Stimulated activated CD8-positive, alpha-beta memory T cell treated with anti-CD3 and anti-CD28 coated beads, Interleukin-12 subunit alpha, Interleukin-12 subunit beta, amount 100 ng/mL, for 1 hour (primary cell): ENCODE measurements around the gene SMPX.

Experiments used
- DNase-seq: peaks from one replicate; pipeline ENCODE4 v3.0.0-alpha.2; 2020; ENCODE audit warnings: low read depth

The SMPX gene

DNA sequence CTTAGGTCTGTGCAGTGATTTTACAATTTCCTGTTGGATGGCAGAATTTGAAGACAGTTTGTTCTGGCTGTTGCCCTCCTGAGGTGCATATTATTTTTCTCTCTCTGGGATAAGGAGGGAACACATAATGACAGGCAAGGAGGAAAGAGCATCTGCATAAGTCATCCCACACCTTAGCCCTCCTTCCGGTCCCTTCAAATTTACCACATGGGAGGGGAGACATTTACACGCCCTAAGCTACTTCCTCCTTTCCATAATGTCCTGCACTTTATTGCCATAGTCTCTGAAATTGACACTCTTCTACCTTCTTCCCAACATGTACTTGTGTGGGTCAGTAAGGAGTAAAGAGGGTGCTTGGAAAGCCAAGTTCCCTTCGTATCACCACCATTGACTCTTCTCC lies 13.9 kb downstream of the SMPX start:
- no peak for DNase-seq

DNA sequence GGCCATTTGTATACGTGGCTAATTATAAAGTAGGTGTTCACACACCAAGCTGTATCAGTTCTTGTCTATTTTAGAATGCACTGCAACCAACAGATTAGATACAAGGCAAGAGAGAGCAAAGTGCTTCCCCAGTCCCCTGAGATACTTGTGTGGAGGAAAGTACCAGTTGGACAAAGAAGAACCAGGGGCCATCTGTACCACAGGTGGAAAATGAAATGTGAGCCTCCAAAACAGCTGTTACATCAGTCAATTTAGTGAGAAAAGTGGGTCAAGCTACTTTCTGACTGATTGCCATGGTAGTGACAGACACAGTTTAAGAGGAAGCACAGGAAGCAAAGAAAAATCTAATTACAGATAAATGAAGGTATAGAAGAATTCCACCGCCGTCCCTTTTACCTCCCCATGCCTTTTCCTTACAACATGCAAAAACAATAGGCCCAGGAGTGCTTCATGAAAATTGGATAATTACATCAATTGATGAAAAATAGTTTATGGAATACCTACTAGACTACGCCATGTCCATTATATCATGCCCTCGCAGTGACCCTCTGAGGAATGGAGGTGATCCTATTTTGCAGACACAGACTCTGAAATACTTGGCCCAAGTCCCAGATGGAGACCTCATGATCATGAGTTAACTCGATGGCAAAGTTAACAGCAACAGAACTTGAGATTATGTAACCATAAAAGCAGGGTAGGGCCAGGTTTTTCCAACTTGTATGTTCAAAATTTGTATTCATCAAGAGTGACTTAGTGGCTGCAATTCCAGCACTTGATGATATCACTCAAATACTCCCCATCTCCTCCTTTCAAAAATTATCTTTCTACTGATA lies 15.8 kb downstream of the SMPX start:
- no peak for DNase-seq

DNA sequence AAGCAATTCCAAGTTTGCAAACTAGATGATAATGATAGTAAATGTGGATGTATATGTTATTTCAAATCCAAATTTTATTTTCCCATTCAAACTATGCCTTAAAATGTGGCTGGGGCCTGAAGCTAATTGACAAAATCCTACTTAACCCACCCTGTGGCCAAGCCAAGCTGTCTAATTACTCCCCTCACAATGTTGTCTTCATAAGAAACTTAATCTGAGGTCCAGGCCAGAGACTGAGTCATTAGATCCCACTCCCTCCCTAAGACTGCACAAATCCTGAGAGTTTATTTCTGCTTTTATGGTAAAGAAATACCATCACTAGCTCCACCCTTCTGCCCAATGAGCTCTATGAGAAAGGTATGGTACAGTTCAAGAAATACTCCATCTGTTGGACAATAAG lies 16.6 kb downstream of the SMPX start:
- no peak for DNase-seq

DNA sequence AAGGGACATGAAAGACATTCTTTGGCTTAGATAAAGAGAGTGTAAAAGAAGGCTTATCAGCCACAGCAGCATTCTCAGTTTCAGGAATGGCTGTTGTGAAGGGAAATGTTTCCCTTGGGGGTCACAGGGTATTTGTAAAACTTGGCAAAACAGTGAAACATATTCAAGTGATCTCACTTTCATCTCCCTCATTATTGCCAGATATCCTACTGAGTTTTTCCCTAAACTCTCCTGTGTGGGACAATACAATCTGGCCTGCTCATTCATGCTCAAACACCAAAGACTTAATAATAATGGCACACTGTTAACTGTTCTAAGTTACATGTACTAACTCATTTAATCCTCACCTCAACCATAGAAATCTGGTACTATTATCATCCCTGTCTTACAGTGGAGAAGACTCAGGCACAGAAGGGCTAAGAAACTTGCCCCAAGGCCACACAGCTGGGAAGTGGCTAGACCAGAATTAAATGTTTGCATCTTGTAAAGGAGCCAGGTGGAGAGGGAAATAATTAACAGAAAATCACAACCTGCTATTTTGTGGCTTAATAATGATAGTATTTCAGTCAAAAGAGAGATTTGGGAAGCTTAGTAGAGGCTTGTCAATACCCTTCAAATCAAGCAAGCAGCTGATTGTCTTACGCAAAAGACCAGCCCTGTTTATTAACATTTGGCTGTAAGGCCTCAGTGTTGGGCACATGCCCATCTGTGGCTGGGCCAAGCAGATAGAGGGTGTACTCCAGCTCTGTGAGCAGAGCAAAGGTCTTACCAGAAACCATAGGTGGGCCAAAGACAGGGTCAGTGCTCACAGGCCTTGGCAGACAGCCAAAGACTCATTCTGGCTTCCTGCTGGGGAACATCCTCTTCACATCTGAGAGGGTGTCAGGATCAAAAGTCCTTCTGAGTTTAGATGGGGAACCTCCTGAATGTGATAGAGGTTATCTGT lies 17.3 kb downstream of the SMPX start:
- no peak for DNase-seq

DNA sequence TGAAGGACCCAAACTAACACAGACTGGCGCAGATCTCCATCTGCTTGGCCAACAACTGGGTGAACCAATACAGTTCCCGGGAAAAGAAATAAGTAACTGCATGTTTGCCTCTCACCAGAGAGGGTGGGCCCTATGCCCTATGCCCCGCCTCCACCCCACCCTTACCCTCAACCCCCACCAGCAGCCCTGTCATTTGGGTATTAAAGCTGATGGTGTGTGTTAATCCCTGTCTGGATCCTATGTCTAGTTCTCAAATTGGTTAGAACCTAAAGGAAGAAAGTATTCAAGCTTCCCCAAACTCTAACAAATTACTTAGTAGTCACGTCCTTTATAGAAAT lies 19.0 kb downstream of the SMPX start:
- DNase-seq = no peak

DNA sequence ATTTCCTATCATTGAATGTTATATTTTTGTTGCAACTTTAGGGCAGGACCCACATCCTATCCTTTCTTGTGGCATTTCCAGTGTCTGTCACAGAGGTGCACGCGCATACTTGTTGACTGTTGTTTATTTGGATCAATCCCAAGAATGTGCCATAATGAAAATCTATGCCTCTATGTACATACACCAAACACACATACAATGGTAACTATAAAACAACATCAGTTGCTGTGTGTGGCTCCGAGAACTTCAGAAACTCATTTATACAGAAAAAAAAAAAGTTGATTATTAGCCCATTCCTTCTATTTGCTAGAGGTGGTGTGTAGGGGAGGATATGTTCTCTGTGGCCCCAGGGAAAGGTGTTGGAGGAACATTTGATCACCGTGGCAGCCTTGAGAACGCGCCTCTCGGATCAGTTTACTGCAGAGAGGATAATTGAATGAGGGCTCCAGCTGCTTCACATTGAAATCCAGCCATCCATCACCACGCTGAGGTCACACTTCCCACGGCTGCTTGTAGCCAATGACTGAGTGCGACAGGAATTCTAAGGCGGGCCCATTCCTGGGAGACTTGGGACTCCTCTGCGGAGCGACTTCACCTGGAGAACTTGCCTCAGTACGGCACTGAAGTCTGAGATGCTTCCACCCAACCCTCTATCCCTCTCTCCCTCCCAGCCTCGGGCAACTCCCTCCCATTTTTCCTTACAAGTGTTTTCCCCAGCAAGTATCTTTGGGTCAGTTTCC lies 19.5 kb downstream of the SMPX start:
- DNase-seq = no peak

DNA sequence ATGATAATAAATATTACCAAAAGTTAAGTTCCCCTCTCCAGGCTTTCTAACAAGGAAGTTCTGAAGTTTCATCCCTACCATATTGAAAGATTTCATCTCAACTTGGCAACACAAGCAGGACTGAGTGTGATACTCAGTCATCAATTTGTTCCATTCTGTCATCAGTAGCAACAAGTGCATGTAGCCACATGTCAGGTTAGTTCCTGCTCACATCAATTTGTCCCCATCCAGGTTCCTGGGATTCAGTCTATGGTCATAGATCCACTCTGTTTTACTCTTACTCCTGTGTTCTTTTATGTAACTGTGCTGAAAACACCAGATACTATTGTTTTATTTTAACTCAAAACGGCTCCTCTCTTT lies 22.2 kb downstream of the SMPX start:
- no peak for DNase-seq

DNA sequence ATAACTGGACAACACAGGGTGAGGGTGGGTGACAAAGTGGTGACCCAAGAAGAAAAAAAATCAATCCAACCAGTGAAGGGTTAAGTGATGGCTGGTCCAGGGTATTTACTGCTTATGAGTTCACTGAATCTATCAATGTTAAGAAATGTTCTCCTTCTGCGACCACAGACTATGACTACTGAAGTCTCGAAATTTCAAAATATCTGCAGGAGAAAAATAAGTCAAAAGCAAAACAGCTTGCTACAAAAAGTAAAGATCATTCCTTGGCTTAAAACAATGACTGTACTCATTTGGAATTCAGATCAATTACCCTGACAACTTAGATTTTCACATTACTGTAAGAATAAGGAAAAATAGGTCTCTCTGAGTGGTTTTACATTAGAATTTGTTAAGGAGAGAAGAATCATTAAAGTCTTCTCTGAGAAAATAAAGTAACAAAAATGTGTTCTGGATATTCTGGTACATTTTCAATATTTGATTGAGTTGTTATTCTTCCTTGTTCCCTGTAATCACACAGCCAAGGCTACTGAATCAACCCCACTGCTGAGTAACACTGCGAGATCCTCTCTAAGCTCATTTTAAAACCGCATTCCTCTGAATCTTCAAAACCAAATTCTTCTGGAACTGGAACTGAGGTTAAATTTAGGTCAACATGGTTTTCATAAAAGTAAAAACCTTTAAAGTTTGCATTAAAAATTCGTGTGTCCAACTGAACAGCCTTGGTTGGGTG lies 22.7 kb downstream of the SMPX start:
- no peak for DNase-seq

DNA sequence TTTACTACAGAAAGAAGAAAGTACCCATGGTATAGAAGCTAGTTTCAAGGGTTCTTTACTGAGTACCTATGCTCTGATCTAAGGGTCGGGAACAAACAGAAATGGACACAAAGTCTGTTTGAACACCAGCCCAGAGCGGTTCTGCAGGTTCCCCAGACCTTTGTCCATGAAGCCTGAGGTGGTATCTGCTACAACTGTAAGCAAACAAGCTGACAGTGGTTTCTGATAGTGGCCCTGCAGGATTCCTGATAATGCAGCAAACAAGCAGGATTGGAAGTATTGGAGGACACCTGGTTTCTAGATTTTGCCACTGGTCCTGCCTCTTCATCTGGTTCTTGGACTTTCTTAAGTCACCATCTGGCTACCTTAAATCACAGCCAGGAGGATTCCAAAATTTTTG lies 23.7 kb downstream of the SMPX start:
- no peak for DNase-seq

DNA sequence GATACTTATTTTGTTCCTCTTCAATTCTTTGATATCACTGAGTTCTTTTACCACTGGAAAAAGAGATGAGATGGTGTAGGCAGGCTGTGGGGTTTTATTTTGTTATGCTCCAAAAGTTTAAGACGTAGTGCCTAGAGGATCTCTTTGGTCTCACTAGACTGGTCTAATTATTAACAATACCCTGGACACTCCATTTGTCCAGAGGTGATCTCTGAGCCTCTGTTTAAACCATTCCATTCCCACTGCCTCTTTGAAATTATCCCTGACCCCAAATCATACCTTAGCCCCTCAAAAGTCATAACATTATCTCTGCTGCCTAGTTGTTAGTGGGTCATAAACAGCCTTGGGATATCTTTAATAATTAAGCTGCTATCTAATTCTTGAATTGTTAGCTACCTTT lies 24.2 kb downstream of the SMPX start:
- DNase-seq = no peak

DNA sequence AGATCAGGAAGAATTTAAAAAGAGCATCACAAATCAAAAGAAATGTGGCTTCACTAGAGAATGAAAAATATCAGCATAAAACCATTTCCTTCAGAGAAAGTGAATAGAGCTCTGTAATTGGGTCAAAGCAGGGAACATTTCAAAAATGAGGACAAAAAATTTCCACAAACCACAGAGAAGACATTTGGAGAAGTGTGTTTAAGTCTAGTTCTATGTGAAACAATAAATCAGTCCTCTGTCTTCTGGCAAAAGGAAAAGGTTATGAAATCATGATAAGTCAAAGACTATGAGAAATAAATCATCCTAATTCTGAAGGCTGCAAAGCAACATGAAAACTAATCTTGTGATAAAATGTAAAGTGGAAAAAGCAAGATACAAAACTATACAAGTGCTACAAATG lies 27.9 kb downstream of the SMPX start:
- no peak for DNase-seq

DNA sequence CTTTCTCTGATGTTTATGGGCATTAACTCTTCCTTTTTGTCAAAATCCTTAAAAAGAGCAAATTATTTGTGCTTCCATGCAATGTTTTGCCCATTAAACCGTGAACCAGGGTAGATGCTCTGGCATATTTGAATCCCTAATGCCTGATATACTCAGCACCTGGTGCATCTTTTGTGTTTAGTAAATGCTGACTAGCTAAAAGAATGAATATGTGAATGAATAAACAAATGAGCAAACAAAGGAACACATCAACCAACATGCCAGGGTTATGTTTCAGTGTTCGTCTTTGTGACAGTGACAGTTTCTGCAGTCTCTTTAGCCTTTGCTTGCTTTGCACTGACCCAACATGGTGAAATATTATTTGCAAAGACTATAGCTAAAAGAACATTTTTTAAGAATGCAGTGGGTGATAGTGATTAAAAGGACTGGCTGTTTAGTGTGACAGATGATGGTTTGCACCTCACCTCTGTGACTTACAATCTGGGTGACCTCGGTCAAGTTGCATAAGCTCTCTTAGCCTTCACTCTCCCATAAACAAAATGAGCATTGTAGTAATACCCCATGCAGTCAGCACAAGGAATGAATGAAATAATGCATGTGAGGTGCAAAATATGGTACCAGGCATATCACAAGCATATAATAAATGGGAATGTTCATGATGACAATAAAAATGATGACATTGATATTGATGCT lies 29.5 kb downstream of the SMPX start:
- no peak for DNase-seq

DNA sequence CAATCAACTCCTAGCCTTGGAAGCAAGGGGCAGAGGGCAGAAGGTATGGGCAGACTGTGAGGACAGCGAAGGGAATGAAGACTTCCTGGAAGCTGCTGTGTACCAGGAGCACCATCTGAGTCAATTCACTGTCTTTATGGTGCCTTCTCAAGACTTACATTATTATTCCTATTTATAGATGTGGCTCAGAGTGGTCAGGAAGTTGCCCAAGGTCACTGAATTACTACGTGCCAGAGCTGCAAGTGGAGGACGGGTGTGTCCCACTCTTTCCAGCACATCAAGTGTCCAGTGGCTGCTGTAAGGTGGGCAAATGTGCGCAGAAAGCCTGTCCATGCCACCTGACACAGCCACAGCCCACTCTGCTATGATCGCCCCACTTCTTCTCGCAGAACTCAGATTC lies 32.0 kb downstream of the SMPX start:
- DNase-seq = no peak

DNA sequence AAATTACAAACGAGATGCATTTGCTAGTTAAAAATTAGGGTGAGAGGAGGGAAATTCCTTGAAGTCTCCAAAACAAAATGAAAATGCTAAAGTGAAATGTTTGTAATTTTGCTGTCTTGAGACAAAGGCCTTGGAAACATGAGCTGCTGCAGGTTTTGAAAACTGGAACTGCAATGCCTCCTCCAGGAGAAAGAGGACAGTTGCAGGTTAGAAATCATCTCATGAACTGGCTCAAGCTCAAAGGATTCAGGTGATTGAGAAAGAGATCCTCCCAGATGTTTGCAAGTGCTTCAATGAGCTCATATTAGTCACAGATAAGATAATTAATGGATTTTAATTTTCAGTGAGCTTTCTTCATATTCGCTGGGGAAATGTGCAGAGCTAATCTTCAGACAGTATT lies 32.4 kb downstream of the SMPX start:
- no peak for DNase-seq

DNA sequence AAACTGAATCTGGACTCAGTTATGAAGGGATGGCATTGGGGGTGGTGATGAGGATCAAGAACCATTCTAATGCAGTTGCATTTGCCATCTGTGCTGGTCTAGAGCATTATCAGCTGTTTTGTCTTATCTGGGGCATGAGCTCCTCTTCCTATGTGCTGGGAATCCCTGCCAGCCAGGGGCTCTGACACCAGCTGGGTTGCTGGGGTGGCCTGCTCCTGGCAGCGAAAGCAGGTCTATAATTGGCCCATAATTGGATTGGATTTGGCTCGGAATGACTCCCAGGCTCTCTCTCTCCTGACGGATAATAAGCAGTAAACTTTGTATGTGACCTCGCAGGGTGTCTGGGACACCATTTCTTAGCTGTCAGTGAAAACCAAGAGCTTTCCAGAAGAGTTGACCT lies 34.1 kb downstream of the SMPX start:
- no peak for DNase-seq

DNA sequence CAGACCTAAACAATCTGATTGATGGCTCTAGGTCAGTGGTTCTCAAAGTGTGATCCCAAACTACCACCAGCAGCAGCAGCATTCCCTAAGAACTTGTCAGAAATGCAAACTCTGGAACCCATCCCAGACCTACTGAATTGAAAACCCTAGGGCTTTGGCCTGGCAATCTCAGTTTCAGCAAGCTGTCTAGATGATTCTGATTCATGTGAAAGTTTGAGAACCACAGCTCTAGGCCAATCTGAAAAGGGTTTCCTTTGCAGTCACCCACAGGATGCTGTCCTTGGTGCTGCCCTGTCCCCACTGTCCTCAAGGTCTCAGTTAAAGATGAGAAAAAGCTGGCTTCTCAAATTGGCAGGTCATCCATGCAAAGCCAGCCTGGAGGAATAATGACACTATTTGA lies 34.8 kb downstream of the SMPX start:
- DNase-seq = no peak

DNA sequence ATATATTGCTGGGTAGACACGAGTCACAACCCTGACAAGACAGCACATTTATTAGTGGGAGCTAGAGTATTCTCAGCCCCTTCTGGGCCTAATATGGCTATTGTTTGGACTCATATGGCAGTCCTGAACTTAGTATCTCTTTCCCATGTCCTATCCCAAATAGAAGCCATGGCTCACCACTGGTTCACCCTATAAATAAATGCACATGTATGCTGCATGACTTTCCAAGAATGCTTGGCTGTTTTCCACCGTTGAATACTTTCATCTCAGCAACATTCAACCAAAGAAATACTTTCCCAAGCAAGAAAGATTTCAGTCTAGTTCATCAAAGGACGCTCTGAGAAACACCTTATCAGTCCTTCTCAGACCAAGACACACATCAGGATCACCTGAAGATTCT lies 36.7 kb downstream of the SMPX start:
- DNase-seq = no peak

DNA sequence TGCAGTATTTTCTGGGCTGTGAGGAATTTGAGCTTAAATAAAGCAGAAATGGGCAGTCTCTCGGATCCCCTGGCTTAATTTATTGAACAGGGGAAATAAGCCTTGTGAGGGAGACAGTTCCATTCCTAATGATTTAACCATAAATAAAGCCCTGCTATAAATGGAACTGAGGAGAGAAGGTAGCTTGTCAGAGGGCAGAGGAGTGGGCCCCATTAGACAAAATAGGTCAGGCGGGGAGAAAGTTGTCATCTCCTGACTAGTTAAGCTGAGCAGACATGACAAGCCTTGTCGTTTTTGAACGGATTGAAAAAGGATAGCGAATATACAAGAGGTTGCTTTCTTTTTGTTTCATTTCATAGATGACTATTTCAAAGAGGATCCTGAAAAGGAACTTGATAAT lies 39.3 kb downstream of the SMPX start:
- no peak for DNase-seq

DNA sequence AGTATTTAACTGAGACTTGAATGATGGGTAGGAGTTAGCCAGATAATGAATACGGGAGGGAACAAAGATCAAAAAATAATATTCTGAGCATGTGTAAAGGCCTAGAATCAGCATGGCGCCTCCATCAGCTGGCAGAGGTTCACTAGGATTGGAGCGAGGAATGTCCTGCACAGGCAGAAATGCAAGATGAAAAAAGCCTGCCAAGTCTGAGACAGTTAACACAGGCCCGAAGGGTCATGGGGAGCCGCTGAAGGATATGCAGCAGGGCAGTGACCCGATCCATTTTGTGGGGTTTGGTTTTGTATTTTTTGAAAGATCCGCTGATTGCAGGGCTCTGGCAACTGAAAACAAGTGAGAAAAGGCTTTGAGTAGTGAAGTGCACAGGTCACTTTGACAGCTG lies 40.1 kb downstream of the SMPX start:
- DNase-seq = no peak

DNA sequence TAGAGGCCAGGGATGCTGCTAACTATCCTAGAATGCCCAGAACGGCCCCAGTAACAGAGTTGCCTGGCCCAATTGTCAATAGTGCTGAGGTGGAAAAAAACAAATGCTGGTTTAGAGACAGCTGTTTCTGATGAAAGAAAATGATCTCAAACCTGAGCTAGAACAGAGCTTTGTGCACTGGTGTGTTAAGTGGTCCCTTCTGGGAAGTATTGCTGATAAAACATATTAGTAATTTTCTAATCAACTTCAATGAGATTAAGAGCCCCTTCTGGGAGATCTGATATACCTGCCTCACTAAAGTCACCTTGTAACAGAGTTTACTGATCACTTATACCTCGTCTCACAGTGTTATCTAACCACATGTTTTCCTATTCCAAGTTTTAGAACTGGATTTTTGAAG lies 42.1 kb downstream of the SMPX start:
- no peak for DNase-seq

DNA sequence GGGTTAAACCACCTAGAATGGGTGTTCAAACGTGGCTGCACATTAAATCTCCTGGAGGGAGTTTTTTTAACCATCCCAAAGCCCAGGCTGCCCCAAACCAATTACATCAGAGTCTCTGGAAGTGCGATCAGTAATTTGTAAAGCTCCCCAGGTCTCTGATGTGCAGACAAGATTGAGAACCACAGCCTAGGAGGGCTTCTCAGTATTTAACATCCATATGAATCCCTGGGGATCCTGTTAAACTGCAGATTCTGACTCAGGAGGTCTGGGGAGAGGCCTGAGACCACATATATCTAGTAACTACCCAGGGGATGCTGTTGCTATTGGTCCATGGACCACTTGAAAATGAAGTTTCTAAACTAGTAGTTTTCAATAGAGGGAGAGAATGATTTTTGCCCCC lies 42.6 kb downstream of the SMPX start:
- DNase-seq = no peak

DNA sequence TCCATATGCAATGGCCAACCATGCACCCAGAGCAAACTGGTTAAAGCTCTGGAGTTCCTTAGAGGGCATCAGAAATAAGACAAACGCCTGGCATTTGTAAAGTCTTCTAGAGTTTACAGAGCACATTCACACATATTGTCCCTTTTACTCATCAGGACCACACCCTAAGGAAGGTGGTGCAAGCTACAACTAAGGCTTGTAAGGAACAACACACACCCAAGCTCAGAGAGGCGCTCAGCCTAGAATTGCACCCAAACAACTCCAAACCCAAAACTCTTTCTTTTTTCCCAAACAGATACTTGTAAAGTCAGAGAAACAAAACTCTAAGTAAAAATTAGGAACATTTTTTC lies 46.1 kb downstream of the SMPX start:
- no peak for DNase-seq
